Mesenchymal stem cell (in vitro differentiated cells and primary cell): ENCODE data around the gene CENPS.

ENCODE experiments used
- DNase-seq: peaks from one replicate; pipeline ENCODE4 v3.0.0-alpha.2; 2013
- H2AFZ ChIP-seq: one replicate; pipeline ENCODE4 v1.6.1; 2013; ENCODE audit warnings: low read depth, mild to moderate bottlenecking, control low read depth, inconsistent platforms, low read length, moderate library complexity
- H2AK5ac ChIP-seq: 2 replicates; pipeline ENCODE4 v1.6.1; 2013; ENCODE audit warnings: low read length, moderate library complexity, mild to moderate bottlenecking, inconsistent platforms; ENCODE audit not compliant: severe bottlenecking
- H2BK120ac ChIP-seq: one replicate; pipeline ENCODE4 v1.6.1; 2013; ENCODE audit warnings: low read depth, mild to moderate bottlenecking, inconsistent platforms, low read length, moderate library complexity
- H2BK12ac ChIP-seq, 2 experiments: one replicate each; pipeline ENCODE4 v1.6.1; 2013; ENCODE audit warnings: inconsistent platforms in 2 of 2, low read length in 2 of 2, mild to moderate bottlenecking in 2 of 2, moderate library complexity in 2 of 2, control low read depth in 1 of 2
- H2BK15ac ChIP-seq: one replicate; pipeline ENCODE4 v1.6.1; 2013; ENCODE audit warnings: mild to moderate bottlenecking, low read depth, inconsistent platforms; ENCODE audit not compliant: poor library complexity, severe bottlenecking
- H2BK5ac ChIP-seq: 2 replicates; pipeline ENCODE4 v1.6.1; 2013; ENCODE audit warnings: low read depth, mild to moderate bottlenecking, low read length, control low read depth, inconsistent platforms; ENCODE audit not compliant: poor library complexity, severe bottlenecking
- H3K14ac ChIP-seq, 2 experiments: one replicate each; pipeline ENCODE4 v1.6.1; 2013; ENCODE audit warnings: inconsistent platforms in 2 of 2, low read length in 2 of 2, control low read depth in 1 of 2, mild to moderate bottlenecking in 1 of 2, moderate library complexity in 1 of 2
- H3K18ac ChIP-seq, 2 experiments: one replicate each; pipeline ENCODE4 v1.6.1; 2013; ENCODE audit warnings: inconsistent platforms in 2 of 2, low read length in 2 of 2, control low read depth in 1 of 2, low read depth in 1 of 2, mild to moderate bottlenecking in 1 of 2
- H3K23ac ChIP-seq, 2 experiments: one replicate each; pipeline ENCODE4 v1.6.1; 2013; ENCODE audit warnings: inconsistent platforms in 2 of 2, low read length in 2 of 2, mild to moderate bottlenecking in 2 of 2, moderate library complexity in 2 of 2, control low read depth in 1 of 2
- H3K27ac ChIP-seq: 2 replicates; pipeline ENCODE4 v1.5.1; 2013; ENCODE audit warnings: mild to moderate bottlenecking, moderate library complexity, low read length, control low read depth, inconsistent platforms; ENCODE audit not compliant: poor library complexity, severe bottlenecking
- H3K27me3 ChIP-seq, 2 experiments: 2 replicates each; pipeline versions ENCODE4 v1.6.1 to v1.7.0; 2013; ENCODE audit warnings: low read length in 2 of 2, mild to moderate bottlenecking in 2 of 2, moderate library complexity in 2 of 2, control low read depth in 1 of 2, inconsistent platforms in 1 of 2; ENCODE audit not compliant: control insufficient read depth in 1 of 2, insufficient read depth in 1 of 2
- H3K36me3 ChIP-seq, 2 experiments: 2 replicates each; pipeline versions ENCODE4 v1.6.1 to v1.7.0; 2013; ENCODE audit warnings: low read length in 2 of 2, control low read depth in 1 of 2, inconsistent platforms in 1 of 2, low read depth in 1 of 2, mild to moderate bottlenecking in 1 of 2; ENCODE audit not compliant: insufficient read depth in 2 of 2, control insufficient read depth in 1 of 2
- H3K4ac ChIP-seq, 2 experiments: one replicate each; pipeline ENCODE4 v1.6.1; 2013; ENCODE audit warnings: inconsistent platforms in 2 of 2, low read length in 2 of 2, mild to moderate bottlenecking in 2 of 2, moderate library complexity in 2 of 2, control low read depth in 1 of 2, low read depth in 1 of 2
- H3K4me1 ChIP-seq: 2 replicates; pipeline ENCODE4 v1.6.1; 2013; ENCODE audit warnings: low read depth, low read length, control low read depth; ENCODE audit not compliant: control insufficient read depth, insufficient read depth
- H3K4me2 ChIP-seq: 2 replicates; pipeline ENCODE4 v1.6.1; 2013; ENCODE audit warnings: low read length, mild to moderate bottlenecking, inconsistent platforms; ENCODE audit not compliant: poor library complexity, severe bottlenecking
- H3K4me3 ChIP-seq, 2 experiments: 2 replicates each; pipeline versions ENCODE4 v1.5.1 to v1.7.0; 2013; ENCODE audit warnings: low read length in 2 of 2, mild to moderate bottlenecking in 2 of 2, control low read depth in 1 of 2, low read depth in 1 of 2; ENCODE audit not compliant: insufficient read depth in 1 of 2
- H3K79me1 ChIP-seq: replicated peaks from 2 replicates; pipeline ENCODE4 v1.6.1; 2013; ENCODE audit warnings: mild to moderate bottlenecking, control low read depth, low read length, inconsistent platforms; ENCODE audit not compliant: poor library complexity, severe bottlenecking
- H3K9ac ChIP-seq: 2 replicates; pipeline ENCODE4 v1.7.0; 2013; ENCODE audit warnings: mild to moderate bottlenecking, low read length, moderate library complexity
- H3K9me3 ChIP-seq: 2 replicates; pipeline ENCODE4 v1.7.0; 2013; ENCODE audit warnings: mild to moderate bottlenecking, low read length; ENCODE audit not compliant: control insufficient read depth
- H4K8ac ChIP-seq: one replicate; pipeline ENCODE4 v1.6.1; 2013; ENCODE audit warnings: inconsistent platforms, mild to moderate bottlenecking, low read length, moderate library complexity
- H4K91ac ChIP-seq: one replicate; pipeline ENCODE4 v1.6.1; 2013; ENCODE audit warnings: mild to moderate bottlenecking, low read length, inconsistent platforms
- WGBS: methylation state at CpG from one replicate; pipeline ENCODE4 v1.1.7; 2013; ENCODE audit warnings: mixed read lengths; 5-methylcytosine and 5-hydroxymethylcytosine counted together

Gene CENPS

DNA sequence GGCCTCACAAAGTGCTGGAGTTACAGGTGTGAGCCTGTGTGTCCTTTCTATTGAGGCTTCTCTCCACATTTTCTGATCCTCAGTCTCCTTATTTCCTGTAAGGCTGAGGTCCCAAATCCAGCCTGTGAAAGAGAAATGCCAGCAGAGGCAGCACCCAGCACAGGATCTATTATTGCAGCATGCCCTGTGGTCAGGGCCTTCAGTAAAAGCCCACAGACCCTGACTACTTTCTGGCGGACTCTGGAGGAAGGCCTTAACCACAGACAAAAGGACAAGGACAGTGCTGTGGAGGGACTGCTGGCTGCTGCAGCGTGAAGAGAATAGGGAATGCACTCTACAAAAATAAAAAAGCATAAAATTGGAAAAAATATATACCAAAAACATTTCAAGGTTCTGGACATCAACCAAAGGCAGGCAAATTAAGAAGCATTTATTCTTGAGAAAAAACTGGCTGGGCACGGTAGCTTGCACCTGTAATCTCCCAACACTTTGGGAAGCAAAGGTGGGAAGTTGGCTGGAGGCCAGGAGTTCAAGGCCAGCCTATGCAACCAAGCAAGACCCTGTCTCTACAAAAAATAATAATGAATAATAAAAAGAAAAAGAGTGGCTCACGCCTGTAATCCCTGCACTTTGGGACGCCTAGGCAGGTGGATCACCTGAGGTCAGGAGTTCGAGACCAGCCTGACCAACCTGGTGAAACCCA, 40.8 kb upstream of the CENPS start:
- H3K9ac ChIP-seq: peak overlapping the region; percentile 29
- H3K9me3 ChIP-seq: peaks cover 7% of the 10 kb centered on the region
- peaks cover 2% of the 10 kb centered on the region for H3K4me1 ChIP-seq
- peak overlapping the region in 1 of 2 experiments; percentile 63 for H2BK12ac ChIP-seq
- no peak overlapping the region for H2AK5ac ChIP-seq
- peaks cover under 1 to 5% of the 10 kb centered on the region in 2 experiments for H3K36me3 ChIP-seq
- no peak overlapping the region for H2BK15ac ChIP-seq
- H3K4ac ChIP-seq: no peak overlapping the region
- no peak overlapping the region for H3K18ac ChIP-seq
- no peak overlapping the region for H2AFZ ChIP-seq
- H3K27me3 ChIP-seq: no peaks in the 10 kb centered on the region
- WGBS: 96% methylated on average over 5 of the region's 6 CpGs
- DNase-seq: no peak
- H4K8ac ChIP-seq: no peak overlapping the region
- H3K4me3 ChIP-seq: no peak overlapping the region
- no peak overlapping the region for H3K27ac ChIP-seq
- no peak overlapping the region for H3K4me2 ChIP-seq
- no peak overlapping the region for H3K14ac ChIP-seq
- peaks cover 3% of the 10 kb centered on the region for H3K79me1 ChIP-seq
- no peak overlapping the region for H3K23ac ChIP-seq
- no peak overlapping the region for H4K91ac ChIP-seq
- no peak overlapping the region for H2BK5ac ChIP-seq
- no peak overlapping the region for H2BK120ac ChIP-seq

- no peak overlapping the region for H3K27ac ChIP-seq
- H3K4me3 ChIP-seq: no peak overlapping the region
- no peak overlapping the region for H4K91ac ChIP-seq
- H3K4me2 ChIP-seq: no peak overlapping the region
- H2BK15ac ChIP-seq: no peak overlapping the region
- no peak for DNase-seq
- no peak overlapping the region for H2AK5ac ChIP-seq
- H3K4me1 ChIP-seq: peaks cover 5% of the 10 kb centered on the region
- 100% methylated on average over 2 of the region's 3 CpGs for WGBS
- no peak overlapping the region for H3K4ac ChIP-seq
- no peaks in the 10 kb centered on the region for H3K27me3 ChIP-seq
- H3K14ac ChIP-seq: no peak overlapping the region
- no peak overlapping the region for H2BK120ac ChIP-seq
- H4K8ac ChIP-seq: no peak overlapping the region
- peaks cover 9% of the 10 kb centered on the region for H3K9me3 ChIP-seq
- no peak overlapping the region for H3K18ac ChIP-seq
- H3K9ac ChIP-seq: no peak overlapping the region
- peaks cover 1% of the 10 kb centered on the region for H3K79me1 ChIP-seq
- no peak overlapping the region for H2BK12ac ChIP-seq
- H2AFZ ChIP-seq: no peak overlapping the region
- peaks cover 3 to 8% of the 10 kb centered on the region in 2 experiments for H3K36me3 ChIP-seq
- no peak overlapping the region for H3K23ac ChIP-seq
- H2BK5ac ChIP-seq: no peak overlapping the region
Measured at GRCh38 chr1:10396870-10397269, 33.4 kb upstream of the CENPS start.

GRCh38 chr1:10398278-10398733, 31.9 kb upstream of the CENPS start:
- Histone ChIP-seq H3K79me1 (peaks cover 1% of the 10 kb centered on the region), H3K4me3 (peak overlapping the region; percentile 76 to 89), H2BK12ac (peak overlapping the region in 1 of 2 experiments; percentile 17), H3K14ac (peak overlapping the region in 1 of 2 experiments; percentile 6), H2AK5ac (no peak overlapping the region), H3K23ac (peak overlapping the region in 1 of 2 experiments; percentile 1), H4K91ac (no peak overlapping the region), H2AFZ (peak overlapping the region; percentile 80), H4K8ac (no peak overlapping the region), H2BK5ac (no peak overlapping the region), H3K27me3 (no peaks in the 10 kb centered on the region), H3K9ac (peak overlapping the region; percentile 95), H2BK15ac (no peak overlapping the region), H2BK120ac (no peak overlapping the region), H3K18ac (peak overlapping the region in 1 of 2 experiments; percentile 76), H3K27ac (peak overlapping the region; percentile 53), H3K9me3 (peaks cover 9% of the 10 kb centered on the region), H3K4ac (peak overlapping the region; percentile 19 to 75), H3K4me1 (peaks cover 5% of the 10 kb centered on the region), H3K4me2 (peak overlapping the region; percentile 86), H3K36me3 (peaks cover 5 to 21% of the 10 kb centered on the region in 2 experiments)
- no peak for DNase-seq
- WGBS: 2% methylated on average over 34 of the region's 34 CpGs

GRCh38 chr1:10398734-10399443, 31.3 kb upstream of the CENPS start, which contains the start of gene PGD:
PGD (plus strand) TSS chr1:10399064; CDS start chr1:10399118, 54 bp downstream.
- peaks cover 5 to 26% of the 10 kb centered on the region in 2 experiments for H3K36me3 ChIP-seq
- H3K4me3 ChIP-seq: peak within 1 kb of the TSS; percentile 89 to 91
- H3K4ac ChIP-seq: peak within 1 kb of the TSS; percentile 75 to 96
- peak within 1 kb of the TSS in 1 of 2 experiments; percentile 68 for H2BK12ac ChIP-seq
- H3K23ac ChIP-seq: peak within 1 kb of the TSS in 1 of 2 experiments; percentile 77
- peaks cover 7% of the 10 kb centered on the region for H3K9me3 ChIP-seq
- H2BK5ac ChIP-seq: peak within 1 kb of the TSS; percentile 81
- H4K8ac ChIP-seq: peak within 1 kb of the TSS; percentile 82
- peak within 1 kb of the TSS; percentile 34 for H4K91ac ChIP-seq
- H2BK120ac ChIP-seq: peak within 1 kb of the TSS; percentile 71
- peak within 1 kb of the TSS; percentile 90 for H3K27ac ChIP-seq
- H3K27me3 ChIP-seq: no peaks in the 10 kb centered on the region
- peak within 1 kb of the TSS; percentile 69 to 94 for H3K18ac ChIP-seq
- peaks cover 5% of the 10 kb centered on the region for H3K4me1 ChIP-seq
- peak within 1 kb of the TSS; percentile 80 for H2AFZ ChIP-seq
- DNase-seq: peak; percentile 99
- peaks cover 1% of the 10 kb centered on the region for H3K79me1 ChIP-seq
- WGBS: under 1% methylated on average over 72 of the region's 76 CpGs
- peak within 1 kb of the TSS; percentile 49 for H2BK15ac ChIP-seq
- peak within 1 kb of the TSS; percentile 86 for H3K4me2 ChIP-seq
- peak within 1 kb of the TSS in 1 of 2 experiments; percentile 96 for H3K14ac ChIP-seq
- no peak within 1 kb of the TSS for H2AK5ac ChIP-seq
- peak within 1 kb of the TSS; percentile 95 for H3K9ac ChIP-seq
